ENCODE results near the gene TSPAN16. TPM values are rescaled to one million over a fixed set of nuclear protein-coding genes. Genes with fewer than 3 reads are reported as not detected.
A peak's percentile ranks its signal among the peaks of the same experiment; 100 is the strongest.
"Not testable (repeated sequence)": the region's sequence is repeated elsewhere in the genome, so short reads cannot be mapped to it uniquely, and the experiment has no call there.

Gene TSPAN16
- total RNA-seq, 1 experiment from 2014 or later: not detected

- DNase-seq (ENCODE audit: low spot score): peak; percentile 12
Observed at GRCh38 chr19:11345122-11345803, 49.3 kb downstream of the TSPAN16 start.

- DNase-seq (ENCODE audit: low spot score): peak; percentile 96
Observed at GRCh38 chr19:11346104-11346940, 50.4 kb downstream of the TSPAN16 start, which contains the start of the genes CCDC159 and TMEM205. CCDC159 (plus strand) TSS chr19:11346519; CDS start chr19:11346607, 88 bp downstream. TMEM205 (minus strand) TSS chr19:11346268; CDS start chr19:11345619, 649 bp downstream.

GRCh38 chr19:11347546-11348039, 51.6 kb downstream of the TSPAN16 start:
- no peak for DNase-seq (ENCODE audit: low spot score)

- no peak for DNase-seq (ENCODE audit: low spot score)
Observed at GRCh38 chr19:11349171-11349570, 53.2 kb downstream of the TSPAN16 start.

GRCh38 chr19:11354102-11354501, 58.1 kb downstream of the TSPAN16 start:
- not testable (repeated sequence) for DNase-seq (ENCODE audit: low spot score)

GRCh38 chr19:11355160-11356073, 59.5 kb downstream of the TSPAN16 start, which contains the start of gene PLPPR2:
PLPPR2 (plus strand) TSS chr19:11355432; CDS start chr19:11357674, 2,242 bp downstream.
- DNase-seq (ENCODE audit: low spot score): peak; percentile 67

GRCh38 chr19:11356074-11356397, 60.1 kb downstream of the TSPAN16 start:
- no peak for DNase-seq (ENCODE audit: low spot score)

- no peak for DNase-seq (ENCODE audit: low spot score)
Observed at GRCh38 chr19:11356676-11357550, 61.0 kb downstream of the TSPAN16 start.

GRCh38 chr19:11359421-11359820, 63.5 kb downstream of the TSPAN16 start:
- no peak for DNase-seq (ENCODE audit: low spot score)

- DNase-seq (ENCODE audit: low spot score): peak; percentile 57
Observed at GRCh38 chr19:11361037-11361770, 65.2 kb downstream of the TSPAN16 start.

GRCh38 chr19:11361771-11362731, 66.1 kb downstream of the TSPAN16 start:
- DNase-seq (ENCODE audit: low spot score): no peak

GRCh38 chr19:11363881-11364280, 67.9 kb downstream of the TSPAN16 start:
- no peak for DNase-seq (ENCODE audit: low spot score)

GRCh38 chr19:11364296-11364904, 68.4 kb downstream of the TSPAN16 start:
- DNase-seq (ENCODE audit: low spot score): no peak

GRCh38 chr19:11364935-11365334, 69.0 kb downstream of the TSPAN16 start:
- DNase-seq (ENCODE audit: low spot score): no peak

Data from HT-29 (cell line).